Measurements from ENCODE around the gene SPAM1.

DNA sequence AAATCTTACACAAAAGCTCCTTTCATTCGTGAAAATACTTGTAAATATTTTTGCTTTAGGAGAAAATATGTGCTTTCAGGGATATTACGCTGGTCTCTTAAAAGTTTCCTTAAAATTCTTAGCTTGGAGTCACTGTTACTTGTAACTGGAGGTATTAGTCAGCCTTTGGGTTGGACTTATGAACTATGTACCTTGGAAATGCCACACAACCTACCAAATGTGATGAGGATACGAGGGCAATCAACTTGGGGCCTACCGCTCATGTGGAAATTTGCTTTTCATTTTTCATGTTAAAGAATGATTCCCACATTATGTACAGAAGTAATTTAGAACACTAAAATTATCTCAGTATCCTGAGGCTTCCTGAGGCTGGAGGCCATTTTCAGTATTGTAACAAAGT, 23.1 kb downstream of the SPAM1 start:
- TF ChIP-seq, protein P1, sequence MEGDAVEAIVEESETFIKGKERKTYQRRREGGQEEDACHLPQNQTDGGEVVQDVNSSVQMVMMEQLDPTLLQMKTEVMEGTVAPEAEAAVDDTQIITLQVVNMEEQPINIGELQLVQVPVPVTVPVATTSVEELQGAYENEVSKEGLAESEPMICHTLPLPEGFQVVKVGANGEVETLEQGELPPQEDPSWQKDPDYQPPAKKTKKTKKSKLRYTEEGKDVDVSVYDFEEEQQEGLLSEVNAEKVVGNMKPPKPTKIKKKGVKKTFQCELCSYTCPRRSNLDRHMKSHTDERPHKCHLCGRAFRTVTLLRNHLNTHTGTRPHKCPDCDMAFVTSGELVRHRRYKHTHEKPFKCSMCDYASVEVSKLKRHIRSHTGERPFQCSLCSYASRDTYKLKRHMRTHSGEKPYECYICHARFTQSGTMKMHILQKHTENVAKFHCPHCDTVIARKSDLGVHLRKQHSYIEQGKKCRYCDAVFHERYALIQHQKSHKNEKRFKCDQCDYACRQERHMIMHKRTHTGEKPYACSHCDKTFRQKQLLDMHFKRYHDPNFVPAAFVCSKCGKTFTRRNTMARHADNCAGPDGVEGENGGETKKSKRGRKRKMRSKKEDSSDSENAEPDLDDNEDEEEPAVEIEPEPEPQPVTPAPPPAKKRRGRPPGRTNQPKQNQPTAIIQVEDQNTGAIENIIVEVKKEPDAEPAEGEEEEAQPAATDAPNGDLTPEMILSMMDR (IDR thresholded peaks at IDR 0.05) = no peak
- TF ChIP-seq EZH2 (IDR thresholded peaks at IDR 0.05) = no peak
